ENCODE data around the gene FAM3A. TPM values are rescaled to one million over a fixed set of nuclear protein-coding genes. Genes with fewer than 3 reads are reported as not detected.

The FAM3A gene
- total RNA-seq, 8 experiments from 2014 or later, result 18.2 to 36.6 (median 22.6) TPM

DNA sequence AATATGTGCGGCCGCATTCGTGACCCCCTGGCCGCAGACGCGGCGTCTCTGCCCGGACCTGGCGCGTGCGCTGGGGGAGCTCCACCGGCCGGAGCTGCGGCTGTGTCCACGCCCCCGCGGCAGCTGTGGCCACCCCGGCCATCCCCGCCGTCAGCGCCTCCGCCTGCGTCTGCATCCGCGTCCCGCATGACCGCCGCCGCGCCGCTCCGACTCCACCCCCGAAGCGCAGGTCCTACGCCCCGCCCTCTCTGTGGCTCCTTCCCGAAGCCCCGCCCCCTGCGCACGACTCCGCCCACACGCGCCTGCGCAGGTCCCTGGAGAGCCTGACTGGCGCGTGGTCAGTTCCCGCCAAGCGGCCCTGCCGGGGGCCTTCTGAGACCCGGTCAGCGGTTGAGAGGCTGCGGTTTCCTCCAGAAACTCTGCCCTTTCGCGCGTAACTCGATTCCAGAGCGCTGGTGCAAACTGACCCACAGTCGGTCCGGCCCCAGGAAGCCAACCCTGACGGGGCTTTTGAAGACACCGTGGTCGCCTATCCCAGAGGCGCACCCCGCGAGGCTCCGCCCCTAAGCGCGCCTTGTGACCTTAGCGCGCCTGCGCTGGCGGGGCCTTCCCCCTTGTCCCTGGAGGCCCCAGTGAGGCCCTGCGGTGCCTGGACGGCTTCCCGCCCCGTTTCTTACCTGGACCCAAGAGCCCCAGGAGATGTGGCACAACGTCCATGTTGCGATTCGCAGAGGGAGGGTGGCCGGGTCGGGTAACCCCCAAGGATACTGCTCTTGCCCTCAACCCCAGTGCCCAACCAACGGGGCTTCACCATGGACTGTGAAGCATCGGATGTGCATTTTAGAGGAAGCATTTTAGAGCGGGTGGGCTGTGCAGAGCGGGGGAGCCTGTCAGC, 37.1 kb downstream of the FAM3A start, which contains the start of gene LAGE3:
Gene LAGE3 (minus strand): TSS at position 554 of the 895 bp plus-strand sequence. CDS start 366 bp downstream, at position 188.
- in situ Hi-C loops (cut with MboI; ENCODE audit: low pct_unique_long_range_greater_than_20kb in 2 of 9, low sequenced_read_pairs in 9 of 9, unreplicated experiment in 9 of 9), result no loop called here
- WGBS, 10 experiments, result 0 to 49% methylated on average over 3 to 23 of the region's 85 CpGs; no CpG with 5 or more reads in 8 of the 10 experiments
- Histone ChIP-seq H3K4me3 (peak within 1 kb of the TSS; percentile 36 to 48 (median 39)), H3K4me1 (replicated peaks in 1 of 2) (peaks cover 4 to 9% of the 10 kb centered on the region in 2 donors), H3K27ac (peak within 1 kb of the TSS; percentile 84 to 94)
- peak; percentile 87 to 93 (median 90) for ATAC-seq (replicated peaks in 6 of 8)

DNA sequence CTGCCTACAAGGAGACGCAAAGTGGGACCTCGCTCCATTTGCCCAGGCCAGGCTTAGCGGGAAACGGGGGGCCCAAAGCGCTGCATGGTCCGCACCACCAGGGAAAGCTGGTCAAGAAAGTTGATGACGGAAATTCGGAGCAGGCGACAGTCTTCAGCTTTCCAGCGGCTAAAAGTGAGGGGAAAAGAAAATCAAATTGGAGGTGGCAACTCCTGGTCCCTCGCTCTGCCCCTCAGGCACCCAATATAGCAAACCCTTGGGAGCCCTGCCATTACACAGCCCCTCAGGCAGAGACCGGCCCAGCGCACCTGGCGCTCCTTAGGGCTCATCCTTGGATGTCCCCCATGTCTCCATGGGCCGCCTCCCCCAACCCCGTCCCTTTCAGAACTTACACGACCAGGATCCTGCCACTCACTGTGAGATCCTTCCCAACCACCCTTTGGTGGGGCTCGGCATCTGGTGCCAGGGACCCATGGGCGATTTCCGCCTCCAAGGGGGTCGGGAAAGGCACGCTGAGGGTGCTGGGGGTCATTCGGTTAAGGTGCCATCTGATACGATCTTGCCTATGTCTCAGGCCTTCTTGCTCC, 38.0 kb downstream of the FAM3A start:
- H3K27ac ChIP-seq, result peak overlapping the region; percentile 66 to 94
- 71 to 100% (median 76%) methylated on average over 1 to 10 of the region's 24 CpGs; no CpG with 5 or more reads in 7 of the 10 experiments for WGBS, 10 experiments
- in situ Hi-C loops (cut with MboI; ENCODE audit: low pct_unique_long_range_greater_than_20kb in 2 of 9, low sequenced_read_pairs in 9 of 9, unreplicated experiment in 9 of 9), result no loop called here
- peak overlapping the region; percentile 36 to 48 (median 39) for H3K4me3 ChIP-seq
- no peak for ATAC-seq (replicated peaks in 6 of 8)
- peaks cover 4 to 9% of the 10 kb centered on the region in 2 donors for H3K4me1 ChIP-seq (replicated peaks in 1 of 2)

DNA sequence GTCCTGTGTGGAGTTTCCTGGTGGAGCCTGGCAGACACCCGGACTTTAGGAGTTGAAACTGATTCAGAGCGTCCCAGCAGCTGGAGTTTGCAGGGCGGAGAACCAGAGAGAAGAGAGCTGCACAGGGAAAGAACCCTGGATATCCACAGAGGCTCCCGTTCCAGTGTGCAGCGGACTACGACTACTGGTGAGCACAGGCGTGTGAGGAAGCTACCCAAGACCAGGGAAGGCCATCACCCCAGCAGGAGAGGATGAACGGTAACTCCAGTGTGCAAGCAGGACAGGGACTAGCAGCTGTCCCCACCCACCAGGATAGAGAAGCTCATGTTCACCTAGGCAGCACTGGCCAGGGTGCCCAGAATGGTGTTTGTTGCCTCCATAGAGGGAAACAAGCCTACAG, 39.2 kb downstream of the FAM3A start:
- Histone ChIP-seq H3K4me3 (no peak overlapping the region), H3K27ac (no peak overlapping the region), H3K4me1 (replicated peaks in 1 of 2) (peaks cover 4 to 9% of the 10 kb centered on the region in 2 donors)
- 60 to 96% (median 96%) methylated on average over 1 to 4 of the region's 8 CpGs; no CpG with 5 or more reads in 7 of the 10 experiments for WGBS, 10 experiments
- in situ Hi-C loops (cut with MboI; ENCODE audit: low pct_unique_long_range_greater_than_20kb in 2 of 9, low sequenced_read_pairs in 9 of 9, unreplicated experiment in 9 of 9), result no loop called here
- ATAC-seq (replicated peaks in 6 of 8), result no peak

DNA sequence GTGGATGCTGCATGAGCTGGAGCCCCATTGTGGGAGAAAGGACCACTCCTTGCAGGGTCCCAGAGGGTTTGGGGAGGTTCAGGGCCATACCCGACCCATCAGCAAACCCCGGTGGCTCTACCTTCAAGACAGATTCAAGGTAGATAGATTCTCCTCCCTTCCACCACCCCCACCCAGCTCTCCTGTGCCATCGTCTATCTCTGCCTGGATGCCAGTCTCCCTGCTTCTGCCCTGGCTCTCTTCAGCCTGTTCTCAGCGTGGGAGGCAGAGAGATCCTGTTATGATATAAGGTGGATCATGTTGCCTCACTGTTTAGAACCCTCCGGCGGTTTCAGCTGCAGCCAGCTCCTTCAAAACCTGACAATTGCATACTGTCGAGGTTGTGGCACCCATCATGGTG, 42.3 kb downstream of the FAM3A start:
- no peak overlapping the region for H3K4me3 ChIP-seq
- H3K27ac ChIP-seq, result no peak overlapping the region
- in situ Hi-C loops (cut with MboI; ENCODE audit: low pct_unique_long_range_greater_than_20kb in 2 of 9, low sequenced_read_pairs in 9 of 9, unreplicated experiment in 9 of 9), result no loop called here
- 60 to 67% methylated on average over 2 to 3 of the region's 7 CpGs; no CpG with 5 or more reads in 8 of the 10 experiments for WGBS, 10 experiments
- no peak for ATAC-seq (replicated peaks in 6 of 8)
- peaks cover 4% of the 10 kb centered on the region in 2 donors for H3K4me1 ChIP-seq (replicated peaks in 1 of 2)

DNA sequence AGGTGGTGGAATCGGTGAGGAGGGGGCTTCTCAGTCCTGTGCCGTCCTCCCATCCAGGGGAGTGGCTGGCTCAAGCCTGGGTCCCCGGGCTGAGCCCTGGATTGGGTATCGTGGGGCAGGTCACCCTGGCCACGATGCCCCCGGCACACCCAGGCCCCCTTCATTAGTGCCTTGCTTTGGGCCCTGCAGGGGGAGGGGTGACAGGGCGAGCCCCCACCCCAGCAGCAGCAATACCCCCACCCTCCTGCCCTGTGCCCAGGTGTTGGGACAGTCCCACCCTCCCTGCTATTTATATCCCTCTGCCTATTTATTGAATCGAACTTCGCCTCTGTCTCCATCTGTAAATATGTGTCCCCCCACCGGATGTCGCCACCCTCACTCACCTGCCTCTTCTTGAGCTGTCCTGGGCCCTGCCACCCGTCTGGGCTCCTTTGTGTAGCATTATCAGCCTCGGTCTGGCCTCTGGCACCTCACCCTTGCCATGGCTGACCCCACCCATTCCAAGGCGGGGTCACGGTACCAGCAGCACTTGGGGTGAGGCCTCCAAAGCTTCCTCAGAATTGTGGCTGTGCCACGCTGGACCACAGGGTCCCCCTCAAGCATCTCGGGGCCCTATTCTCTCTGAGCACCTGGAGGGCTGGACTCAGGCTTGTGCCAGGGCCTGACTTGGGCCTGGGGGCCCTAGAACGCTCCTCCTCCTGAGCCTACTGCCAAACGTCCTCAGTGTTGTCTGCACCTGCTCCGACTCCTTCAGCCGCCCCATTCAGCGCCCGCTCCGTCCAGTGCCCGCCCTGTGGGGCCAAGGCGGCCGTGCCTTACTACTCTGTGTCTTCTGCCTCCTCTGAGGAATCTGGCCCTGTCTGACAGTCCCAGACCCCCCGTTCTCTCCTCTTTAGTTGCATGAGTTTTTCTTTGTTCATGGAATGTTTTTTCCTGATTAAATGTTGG, 43.1 kb downstream of the FAM3A start:
- H3K27ac ChIP-seq, result no peak overlapping the region
- WGBS, 10 experiments, result 40 to 80% (median 62%) methylated on average over 1 to 7 of the region's 28 CpGs; no CpG with 5 or more reads in 7 of the 10 experiments
- H3K4me1 ChIP-seq (replicated peaks in 1 of 2), result peaks cover 3 to 4% of the 10 kb centered on the region in 2 donors
- ATAC-seq (replicated peaks in 6 of 8), result peak in 3 of 8 experiments; percentile 15 to 26 (median 20)
- H3K4me3 ChIP-seq, result no peak overlapping the region
- in situ Hi-C loops (cut with MboI; ENCODE audit: low pct_unique_long_range_greater_than_20kb in 2 of 9, low sequenced_read_pairs in 9 of 9, unreplicated experiment in 9 of 9), result no loop called here

DNA sequence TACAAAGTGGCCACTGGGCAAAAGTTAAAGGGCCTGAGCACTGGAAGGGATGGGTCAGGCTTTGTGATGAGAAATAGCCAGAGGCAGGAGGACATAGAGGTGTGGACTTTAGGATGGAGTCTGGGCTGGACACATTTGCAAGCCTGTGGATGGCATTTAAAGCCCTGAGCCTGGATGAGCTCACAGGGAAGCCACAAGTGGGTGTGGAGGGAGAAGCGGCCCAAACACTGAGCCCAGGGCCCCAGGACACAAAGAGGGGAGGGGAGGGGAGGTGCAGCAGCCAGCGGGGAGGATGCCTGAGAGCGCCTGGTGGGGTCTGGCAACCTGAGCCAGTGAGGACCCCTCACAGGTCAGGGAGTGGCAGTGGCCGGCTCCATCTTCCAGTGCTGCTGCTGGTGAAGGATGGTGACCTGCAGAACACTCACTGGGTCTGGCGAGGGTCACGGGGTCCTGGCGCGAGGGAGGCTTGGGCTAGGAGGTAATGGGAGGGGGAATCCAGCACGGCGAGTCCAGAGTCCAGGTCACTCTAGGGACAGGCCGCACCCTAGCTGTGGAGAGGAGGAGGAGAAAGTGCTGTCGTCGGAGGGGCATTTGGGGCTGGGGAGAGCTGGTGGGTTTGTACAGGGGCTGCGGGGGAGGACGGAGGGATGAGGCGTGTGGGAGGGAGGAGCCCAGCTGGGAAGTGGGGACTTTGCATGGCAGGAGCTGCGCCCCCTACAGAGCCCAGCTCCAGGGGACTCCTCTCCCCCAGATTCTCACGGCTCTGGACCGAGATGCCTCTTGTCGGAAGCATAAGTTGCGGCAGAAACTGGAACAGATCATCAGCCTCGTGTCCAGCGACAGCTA, 44.0 kb downstream of the FAM3A start:
- no peak overlapping the region for H3K27ac ChIP-seq
- peak in 5 of 8 experiments; percentile 6 to 87 (median 19) for ATAC-seq (replicated peaks in 6 of 8)
- H3K4me1 ChIP-seq (replicated peaks in 1 of 2), result no peaks in the 10 kb centered on the region
- in situ Hi-C loops (cut with MboI; ENCODE audit: low pct_unique_long_range_greater_than_20kb in 2 of 9, low sequenced_read_pairs in 9 of 9, unreplicated experiment in 9 of 9), result no loop called here
- no peak overlapping the region for H3K4me3 ChIP-seq
- no CpG with 5 or more reads among the region's 23 CpGs for WGBS, 10 experiments

DNA sequence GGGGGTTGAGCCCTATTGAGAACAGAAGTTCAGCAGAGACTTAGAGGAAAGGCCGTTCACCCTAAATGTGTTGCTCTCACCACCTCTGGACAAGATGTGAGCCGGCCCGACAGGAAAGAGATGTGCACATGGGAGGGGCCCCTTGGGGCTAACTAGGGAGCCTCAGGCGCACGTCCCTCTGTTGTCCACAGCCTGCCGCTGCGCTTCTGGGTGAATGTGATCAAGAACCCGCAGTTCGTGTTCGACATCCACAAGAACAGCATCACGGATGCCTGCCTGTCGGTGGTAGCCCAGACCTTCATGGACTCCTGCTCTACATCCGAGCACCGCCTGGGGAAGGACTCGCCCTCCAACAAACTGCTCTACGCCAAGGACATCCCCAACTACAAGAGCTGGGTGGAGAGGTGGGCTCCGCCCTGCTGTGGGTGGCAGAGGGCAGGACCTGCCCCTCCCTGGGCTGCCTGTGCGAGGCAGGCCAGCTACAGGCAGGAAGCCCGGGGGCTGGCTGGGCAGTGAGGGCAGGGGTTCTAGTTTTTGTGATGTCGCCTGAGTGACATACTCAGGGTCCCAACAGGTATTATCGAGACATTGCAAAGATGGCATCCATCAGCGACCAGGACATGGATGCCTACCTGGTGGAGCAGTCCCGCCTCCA, 45.0 kb downstream of the FAM3A start:
- in situ Hi-C loops (cut with MboI; ENCODE audit: low pct_unique_long_range_greater_than_20kb in 2 of 9, low sequenced_read_pairs in 9 of 9, unreplicated experiment in 9 of 9), result no loop called here
- H3K4me3 ChIP-seq, result no peak overlapping the region
- no peak overlapping the region for H3K27ac ChIP-seq
- H3K4me1 ChIP-seq (replicated peaks in 1 of 2), result no peaks in the 10 kb centered on the region
- ATAC-seq (replicated peaks in 6 of 8), result no peak
- WGBS, 10 experiments, result 60 to 80% methylated on average over 1 of the region's 23 CpGs; no CpG with 5 or more reads in 8 of the 10 experiments

DNA sequence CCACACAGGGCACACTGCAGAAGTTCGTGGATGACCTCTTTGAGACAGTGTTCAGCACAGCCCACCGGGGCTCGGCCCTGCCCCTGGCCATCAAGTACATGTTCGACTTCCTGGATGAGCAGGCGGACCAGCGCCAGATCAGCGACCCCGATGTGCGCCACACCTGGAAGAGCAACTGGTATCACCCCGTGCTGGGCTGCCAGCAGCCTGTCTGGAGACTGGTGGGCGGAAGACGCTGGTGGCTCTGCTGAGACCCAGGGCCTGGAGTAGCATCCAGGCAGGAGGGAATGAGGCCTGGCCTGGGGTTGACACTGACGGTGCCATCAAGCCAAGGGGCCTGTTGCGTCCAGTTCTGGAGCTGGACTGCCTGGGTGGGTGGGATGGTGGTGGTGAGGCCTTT, 45.6 kb downstream of the FAM3A start:
- H3K4me3 ChIP-seq, result no peak overlapping the region
- WGBS, 10 experiments, result 95% methylated on average over 4 of the region's 14 CpGs; no CpG with 5 or more reads in 9 of the 10 experiments
- no peak overlapping the region for H3K27ac ChIP-seq
- no peaks in the 10 kb centered on the region for H3K4me1 ChIP-seq (replicated peaks in 1 of 2)
- in situ Hi-C loops (cut with MboI; ENCODE audit: low pct_unique_long_range_greater_than_20kb in 2 of 9, low sequenced_read_pairs in 9 of 9, unreplicated experiment in 9 of 9), result no loop called here
- ATAC-seq (replicated peaks in 6 of 8), result no peak

DNA sequence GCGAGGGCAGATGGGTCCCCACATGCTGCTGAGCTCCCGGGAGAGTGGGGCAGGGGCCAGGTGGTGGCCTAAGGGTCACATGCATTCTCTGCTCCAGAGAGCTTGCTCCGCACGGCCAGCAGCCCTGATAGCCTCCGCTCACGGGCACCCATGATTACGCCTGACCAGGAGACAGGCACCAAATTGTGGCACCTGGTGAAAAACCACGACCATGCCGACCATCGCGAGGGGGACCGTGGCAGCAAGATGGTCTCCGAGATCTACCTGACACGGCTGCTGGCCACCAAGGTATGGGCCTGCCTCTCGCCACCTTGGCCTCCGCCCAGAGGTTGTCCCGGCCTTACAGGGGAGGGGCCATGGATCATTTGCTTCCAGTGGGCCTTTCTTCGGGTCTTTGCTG, 46.2 kb downstream of the FAM3A start:
- WGBS, 10 experiments, result 85 to 91% methylated on average over 4 to 7 of the region's 18 CpGs; no CpG with 5 or more reads in 8 of the 10 experiments
- in situ Hi-C loops (cut with MboI; ENCODE audit: low pct_unique_long_range_greater_than_20kb in 2 of 9, low sequenced_read_pairs in 9 of 9, unreplicated experiment in 9 of 9), result no loop called here
- Histone ChIP-seq H3K4me1 (replicated peaks in 1 of 2) (no peaks in the 10 kb centered on the region), H3K4me3 (no peak overlapping the region), H3K27ac (no peak overlapping the region)
- ATAC-seq (replicated peaks in 6 of 8), result no peak

DNA sequence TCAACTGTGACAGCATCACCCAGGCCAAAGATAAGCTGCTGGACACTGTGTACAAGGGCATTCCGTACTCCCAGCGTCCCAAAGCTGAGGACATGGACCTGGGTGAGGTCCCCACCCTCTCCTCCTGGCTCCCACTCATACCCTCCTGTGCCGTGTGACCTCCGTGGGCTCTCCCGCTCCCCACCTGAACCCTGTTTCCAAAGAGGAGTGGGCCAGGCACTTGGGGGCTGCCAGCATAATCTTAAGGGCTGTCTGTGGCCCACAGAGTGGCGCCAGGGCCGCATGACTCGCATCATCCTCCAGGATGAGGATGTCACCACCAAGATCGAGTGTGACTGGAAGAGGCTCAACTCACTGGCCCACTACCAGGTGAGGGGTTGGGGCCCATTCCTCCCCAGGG, 46.9 kb downstream of the FAM3A start:
- no peak for ATAC-seq (replicated peaks in 6 of 8)
- Histone ChIP-seq H3K4me1 (replicated peaks in 1 of 2) (no peaks in the 10 kb centered on the region), H3K4me3 (no peak overlapping the region), H3K27ac (no peak overlapping the region)
- in situ Hi-C loops (cut with MboI; ENCODE audit: low pct_unique_long_range_greater_than_20kb in 2 of 9, low sequenced_read_pairs in 9 of 9, unreplicated experiment in 9 of 9), result no loop called here
- 100% methylated on average over 1 of the region's 9 CpGs; no CpG with 5 or more reads in 9 of the 10 experiments for WGBS, 10 experiments

DNA sequence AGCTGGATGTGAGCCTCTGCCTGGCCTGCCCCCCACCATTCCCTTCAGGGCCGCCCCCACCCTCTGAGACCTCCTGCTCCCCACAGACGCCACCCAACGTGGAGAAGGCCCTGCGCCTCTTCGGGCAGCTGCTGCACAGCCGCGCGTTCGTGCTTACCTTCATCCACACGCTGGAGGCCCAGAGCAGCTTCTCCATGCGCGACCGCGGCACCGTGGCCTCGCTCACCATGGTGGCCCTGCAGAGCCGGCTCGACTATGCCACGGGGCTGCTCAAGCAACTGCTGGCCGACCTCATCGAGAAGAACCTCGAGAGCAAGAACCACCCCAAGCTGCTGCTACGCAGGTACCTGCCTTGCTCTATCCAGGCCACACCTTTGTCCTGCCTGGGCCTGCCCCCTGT, 47.8 kb downstream of the FAM3A start:
- in situ Hi-C loops (cut with MboI; ENCODE audit: low pct_unique_long_range_greater_than_20kb in 2 of 9, low sequenced_read_pairs in 9 of 9, unreplicated experiment in 9 of 9), result no loop called here
- H3K4me1 ChIP-seq (replicated peaks in 1 of 2), result no peaks in the 10 kb centered on the region
- no peak for ATAC-seq (replicated peaks in 6 of 8)
- no CpG with 5 or more reads among the region's 23 CpGs for WGBS, 10 experiments
- H3K4me3 ChIP-seq, result no peak overlapping the region
- H3K27ac ChIP-seq, result no peak overlapping the region
